ENCODE results near the gene WASF1.

GRCh38 chr6:110075406-110075805, 104.1 kb downstream of the WASF1 start:
- TF ChIP-seq CTCF (IDR thresholded peaks at IDR 0.05) (no peak), EP300 (IDR thresholded peaks at IDR 0.05) (no peak)

All from tibial nerve (tissue), 4 donors.